22Rv1 (cell line): ENCODE measurements around the gene NANOG.
"Not testable (repeated sequence)": the region's sequence is repeated elsewhere in the genome, so short reads cannot be mapped to it uniquely, and the experiment has no call there.

Experiments used
- H3K27ac ChIP-seq: fragments of 450-650 bp; 2 replicates; pipeline ENCODE4 v1.5.1; 2017
- CTCF ChIP-seq: fragments of 450-650 bp; IDR thresholded peaks from 2 replicates; pipeline ENCODE4 v1.5.1; 2017; ENCODE audit warnings: mild to moderate bottlenecking
- ZFX ChIP-seq: fragments of 450-650 bp; IDR thresholded peaks from 2 replicates; pipeline ENCODE4 v1.6.1; 2017; ENCODE audit warnings: antibody characterized with exemption, borderline replicate concordance

NANOG gene

DNA sequence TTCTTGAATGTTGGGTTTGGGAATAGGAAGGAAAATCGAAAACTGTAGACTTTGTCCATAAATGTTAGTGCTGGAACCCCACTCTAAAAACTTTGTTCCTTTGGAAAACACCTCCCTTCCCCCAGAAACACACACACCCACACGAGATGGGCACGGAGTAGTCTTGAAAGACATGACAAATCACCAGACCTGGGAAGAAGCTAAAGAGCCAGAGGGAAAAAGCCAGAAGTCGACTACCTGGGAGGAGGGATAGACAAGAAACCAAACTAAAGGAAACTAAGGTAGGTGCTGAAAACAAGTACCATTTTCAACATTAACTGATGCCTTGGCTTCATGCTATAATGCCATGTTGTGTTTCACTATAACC lies 925 bp upstream of the NANOG start:
- TF ChIP-seq ZFX = no peak
- no peak for TF ChIP-seq CTCF
- no peak overlapping the region for H3K27ac ChIP-seq

GRCh38 chr12:7793211-7793610 lies 4.0 kb downstream of the NANOG start:
- no peak for TF ChIP-seq ZFX
- no peak for TF ChIP-seq CTCF
- no peak overlapping the region for H3K27ac ChIP-seq

DNA sequence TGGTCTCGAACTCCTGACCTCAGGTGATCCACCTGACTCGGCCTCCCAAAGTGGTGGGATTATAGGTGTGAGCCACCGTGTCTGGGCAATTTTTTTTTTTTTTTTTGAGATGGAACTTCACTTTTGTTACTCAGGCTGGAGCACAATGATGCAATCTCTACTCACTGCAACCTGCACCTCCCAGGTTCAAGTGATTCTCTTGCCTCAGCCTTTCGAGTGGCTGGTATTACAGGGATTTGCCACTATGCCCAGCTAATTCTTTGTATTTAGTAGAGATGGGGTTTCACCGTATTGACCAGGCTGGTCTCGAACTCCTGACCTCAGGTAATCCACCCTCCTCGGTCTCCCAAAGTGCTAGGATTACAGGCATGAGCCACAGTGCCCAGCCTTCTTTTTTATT lies 8.1 kb downstream of the NANOG start:
- H3K27ac ChIP-seq = not testable (repeated sequence)

- no peak for TF ChIP-seq CTCF
- no peak for TF ChIP-seq ZFX
- H3K27ac ChIP-seq = no peak overlapping the region
Observed at GRCh38 chr12:7797698-7798398, 8.6 kb downstream of the NANOG start.

DNA sequence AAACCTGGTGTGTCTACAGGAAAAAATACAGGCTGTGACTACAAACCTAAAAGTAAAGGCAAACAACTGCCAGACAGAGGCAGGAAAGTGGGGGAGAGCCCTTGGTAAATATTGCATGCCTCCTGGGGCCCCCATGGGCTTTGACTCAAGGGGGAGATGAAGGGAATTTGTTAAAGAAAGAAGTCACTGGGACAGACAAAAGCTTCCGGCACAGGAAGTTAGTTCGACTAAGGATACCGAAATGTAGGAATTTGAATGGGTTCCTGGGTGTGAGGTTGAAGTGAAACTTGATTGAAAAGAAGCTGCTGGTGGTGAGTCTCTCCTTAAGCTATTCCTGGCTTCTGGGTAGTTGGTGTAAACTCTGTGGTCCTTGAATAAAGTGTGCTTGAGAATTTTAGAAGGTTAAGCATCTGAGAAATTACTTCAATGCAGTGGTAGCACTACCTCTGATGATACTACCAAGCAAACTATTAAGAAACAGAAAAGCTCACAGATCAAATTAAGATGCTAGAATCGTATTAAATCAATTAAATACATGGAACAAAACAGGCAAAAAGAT lies 9.6 kb downstream of the NANOG start:
- not testable (repeated sequence) for H3K27ac ChIP-seq

GRCh38 chr12:7801460-7801859 lies 12.3 kb downstream of the NANOG start:
- TF ChIP-seq ZFX (no peak), CTCF (no peak)
- H3K27ac ChIP-seq = no peak overlapping the region

GRCh38 chr12:7806319-7806718 lies 17.1 kb downstream of the NANOG start:
- not testable (repeated sequence) for H3K27ac ChIP-seq

GRCh38 chr12:7806863-7807487 lies 17.8 kb downstream of the NANOG start:
- no peak overlapping the region for H3K27ac ChIP-seq
- TF ChIP-seq ZFX = no peak
- peak; percentile 98 for TF ChIP-seq CTCF

GRCh38 chr12:7825754-7826153 lies 36.6 kb downstream of the NANOG start:
- not testable (repeated sequence) for H3K27ac ChIP-seq

GRCh38 chr12:7829737-7830136 lies 40.5 kb downstream of the NANOG start:
- H3K27ac ChIP-seq = not testable (repeated sequence)
